Measurements from ENCODE around the gene GABRP. TPM values are rescaled to one million over a fixed set of nuclear protein-coding genes. Genes with fewer than 3 reads are reported as not detected.

GABRP gene
- polyA plus RNA-seq, 2 of the 4 experiments (the other 2 are of a cell fraction) = not detected

- DNase-seq (ENCODE audit: low read depth in 1 of 2, low spot score in 1 of 2) = no peak
- H3K4me2 ChIP-seq = no peak overlapping the region
- CTCF ChIA-PET = interaction anchor here (0.9 kb wide), 1 partner anchor 36 kb away, joined by 3 read pairs; no protein-coding TSS in a partner anchor
- no peak for ATAC-seq
- POLR2A ChIA-PET = no interaction called here
- H3K27ac ChIP-seq = no peak overlapping the region
- 4% methylated on average over 2 of the region's 2 CpGs for WGBS (ENCODE audit: missing lambda C conversion rate)
- no peak overlapping the region for H3K4me3 ChIP-seq
- no peaks in the 10 kb centered on the region for H3K9me3 ChIP-seq
- TF ChIP-seq ZC3H11A (IDR thresholded peaks at IDR 0.05) = no peak
- no peak for TF ChIP-seq NPAS2 (CRISPR knock-in tag; IDR thresholded peaks at IDR 0.05; ENCODE audit: borderline replicate concordance)
- no peak for TF ChIP-seq RCOR1 (IDR thresholded peaks at IDR 0.05; ENCODE audit: low read depth, low read length)
- no peak for TF ChIP-seq CBX8 (IDR thresholded peaks at IDR 0.05)
- TF ChIP-seq CTCF (IDR thresholded peaks at IDR 0.05) = no peak
- no peak for TF ChIP-seq FOXS1 (CRISPR knock-in tag; IDR thresholded peaks at IDR 0.05)
- no peak for TF ChIP-seq FOSB (CRISPR knock-in tag; IDR thresholded peaks at IDR 0.05)
- TF ChIP-seq POLR2AphosphoS2 (conservative IDR thresholded peaks at IDR 0.05; ENCODE audit: low read length) = no peak
- no peak for TF ChIP-seq HMGXB4 (CRISPR knock-in tag; IDR thresholded peaks at IDR 0.05; ENCODE audit: borderline replicate concordance)
- no peak for TF ChIP-seq EHMT2 (IDR thresholded peaks at IDR 0.05; ENCODE audit: low read depth)
- TF ChIP-seq PHF8 (IDR thresholded peaks at IDR 0.05; ENCODE audit: borderline replicate concordance, low read depth) = no peak
- TF ChIP-seq TP53 (CRISPR knock-in tag; IDR thresholded peaks at IDR 0.05) = no peak
- no peak for TF ChIP-seq HOXA7 (CRISPR knock-in tag; IDR thresholded peaks at IDR 0.05)
- TF ChIP-seq MAZ (IDR thresholded peaks at IDR 0.05; ENCODE audit: borderline replicate concordance, low read depth, low read length) = no peak
- peaks cover 10% of the 10 kb centered on the region; the same call in 1 of the 3 replicates for H3K4me1 ChIP-seq
- no peak for FAIRE-seq
Observed at GRCh38 chr5:170843870-170844269, 60.3 kb downstream of the GABRP start.

- CTCF ChIA-PET = no interaction called here
- ATAC-seq (no peak), DNase-seq (ENCODE audit: low read depth in 1 of 2, low spot score in 1 of 2) (no peak), FAIRE-seq (no peak)
- Histone ChIP-seq H3K4me1 (peaks cover 10% of the 10 kb centered on the region; the same call in 1 of the 3 replicates), H3K9me3 (no peaks in the 10 kb centered on the region), H3K4me3 (no peak overlapping the region), H3K4me2 (no peak overlapping the region), H3K27ac (no peak overlapping the region)
- WGBS (ENCODE audit: missing lambda C conversion rate) = 58% methylated on average over 2 of the region's 2 CpGs
- TF ChIP-seq ZC3H11A (IDR thresholded peaks at IDR 0.05) (no peak), KDM5A (IDR thresholded peaks at IDR 0.05) (no peak), REST (IDR thresholded peaks at IDR 0.05) (no peak), POLR2AphosphoS2 (conservative IDR thresholded peaks at IDR 0.05; ENCODE audit: low read length) (no peak), ELK1 (IDR thresholded peaks at IDR 0.05; ENCODE audit: low read depth, low read length) (no peak), HEYL (CRISPR knock-in tag; IDR thresholded peaks at IDR 0.05) (no peak), PBX3 (IDR thresholded peaks at IDR 0.05) (no peak), CHD4 (IDR thresholded peaks at IDR 0.05; ENCODE audit: borderline replicate concordance) (no peak), ESRRA (IDR thresholded peaks at IDR 0.05; ENCODE audit: borderline replicate concordance, low read length) (no peak), RARB (CRISPR knock-in tag; IDR thresholded peaks at IDR 0.05) (no peak), CBX2 (IDR thresholded peaks at IDR 0.05; ENCODE audit: borderline replicate concordance, low read depth) (no peak), HOXA7 (CRISPR knock-in tag; IDR thresholded peaks at IDR 0.05) (no peak), CTCF (IDR thresholded peaks at IDR 0.05) (no peak), ZNF302 (CRISPR knock-in tag; IDR thresholded peaks at IDR 0.05) (no peak), PHF8 (IDR thresholded peaks at IDR 0.05; ENCODE audit: borderline replicate concordance, low read depth) (no peak)
- POLR2A ChIA-PET = no interaction called here
Observed at GRCh38 chr5:170844651-170845050, 61.1 kb downstream of the GABRP start.
